SK-N-SH (cell line): Measurements from ENCODE around the gene NAA38.

Experiments used
- CHD2 ChIP-seq: fragments of 150-350 bp; IDR thresholded peaks from 2 replicates; pipeline ENCODE4 v1.6.1; 2018; ENCODE audit warnings: low read length; ENCODE audit not compliant: partially characterized antibody
- CTCF ChIP-seq: fragments of 200-600 bp; sonication (generic); IDR thresholded peaks from 2 replicates; pipeline ENCODE4 v1.6.1; 2017; ENCODE audit warnings: antibody characterized with exemption, mild to moderate bottlenecking, moderate library complexity
- EP300 ChIP-seq, 2 experiments: IDR thresholded peaks; 2 replicates each; pipeline versions ENCODE4 v1.4.0 to v1.6.1; 2012; ENCODE audit warnings: borderline replicate concordance in 1 of 2, low read depth in 1 of 2, low read length in 1 of 2
- FOXM1 ChIP-seq: IDR thresholded peaks from 2 replicates; pipeline ENCODE4 v1.4.0; 2012; ENCODE audit warnings: low read depth, mild to moderate bottlenecking
- NFIC ChIP-seq: IDR thresholded peaks from 2 replicates; pipeline ENCODE4 v1.4.0; 2012; ENCODE audit warnings: borderline replicate concordance
- POLR2AphosphoS5 ChIP-seq: IDR thresholded peaks from 2 replicates; pipeline ENCODE4 v1.6.1; 2012; ENCODE audit warnings: low read depth, low read length
- REST ChIP-seq: IDR thresholded peaks from 2 replicates; pipeline ENCODE4 v1.6.1; 2012; ENCODE audit warnings: mild to moderate bottlenecking, low read depth, low read length, moderate library complexity

- TF ChIP-seq NFIC (no peak), CTCF (no peak), EP300 (IDR thresholded peaks at IDR 0.05; ENCODE audit: borderline replicate concordance in 1 of 2, low read depth in 1 of 2, low read length in 1 of 2) (no peak), FOXM1 (no peak), CHD2 (no peak), REST (no peak), POLR2AphosphoS5 (no peak)
These were observed 29.1 kb upstream of the NAA38 start for GRCh38 chr17:7886227-7887037.
